HepG2 (cell line): ENCODE results near the gene EPC1. TPM values are rescaled to one million over a fixed set of nuclear protein-coding genes. Genes with fewer than 3 reads are reported as not detected.

Experiments used
- ATAC-seq: fragments of 200-7000 bp; cut with Tn5 transposase; 3 replicates; pipeline ENCODE4 v1.9.1; 2020; ENCODE audit warnings: mild to moderate bottlenecking, moderate library complexity
- BruUV-seq: library from RNA; stranded (reverse); fragments of 400-500 nt; replicated peaks from 2 replicates; lab custom pipeline; 2021; lab: Mats Ljungman, UMichigan
- CTCF ChIA-PET: fragments of 300-600 bp; formaldehyde crosslinking; extraction: SDS; loops from one replicate; lab custom pipeline; 2021; ENCODE audit warnings: low total read pairs, inconsistent platforms, low intra/inter-chr PET ratio; lab: Yijun Ruan, JAX
- POLR2A ChIA-PET: fragments of 350-600 bp; sonication (Branson Sonifier 250); formaldehyde crosslinking; loops from one replicate; lab custom pipeline; 2020; ENCODE audit warnings: antibody characterized with exemption, inconsistent platforms; lab: Yijun Ruan, JAX
- DNase-seq: peaks from one replicate; pipeline ENCODE4 v3.0.0-alpha.2; 2015; ENCODE audit warnings: low spot score
- FAIRE-seq: peaks from 3 replicates; lab custom pipeline; 2011; peaks lifted over from hg19 to GRCh38; lab: Jason Lieb, UNC
- H2AFZ ChIP-seq: one replicate; pipeline ENCODE4 v1.6.1; 2011; ENCODE audit warnings: low read length, inconsistent platforms
- H3K27ac ChIP-seq: fragments of 300-600 bp; 3 replicates; pipeline ENCODE4 v1.8.0; 2011; ENCODE audit warnings: mixed run types, mild to moderate bottlenecking, mixed read lengths, low read length, inconsistent platforms; ENCODE audit not compliant: insufficient read depth; ENCODE audit errors: extremely low read length
- H3K27me3 ChIP-seq, 2 experiments: fragments of 200-600 bp in 1 of 2; 2 replicates in 1 of 2; 3 replicates in 1 of 2; pipeline versions ENCODE4 v1.6.0 to v1.8.0; 2011; ENCODE audit warnings: low read length in 2 of 2, mild to moderate bottlenecking in 2 of 2, moderate library complexity in 2 of 2, inconsistent platforms in 1 of 2; ENCODE audit not compliant: insufficient read depth in 2 of 2, control insufficient read depth in 1 of 2
- H3K36me3 ChIP-seq, 2 experiments: fragments of 200-600 bp in 1 of 2; replicated peaks in 1 of 2; 2 replicates in 1 of 2; 3 replicates in 1 of 2; pipeline versions ENCODE4 v1.5.1 to v1.8.0; 2011; ENCODE audit warnings: low read length in 2 of 2, inconsistent platforms in 1 of 2; ENCODE audit not compliant: insufficient read depth in 2 of 2, control insufficient read depth in 1 of 2
- H3K4me1 ChIP-seq: 2 replicates; pipeline ENCODE4 v1.5.1; 2012; ENCODE audit warnings: low read length, inconsistent platforms; ENCODE audit not compliant: insufficient read depth
- H3K4me2 ChIP-seq: 2 replicates; pipeline ENCODE4 v1.6.0; 2011; ENCODE audit warnings: low read depth, low read length, inconsistent platforms
- H3K4me3 ChIP-seq, 3 experiments: fragments of 200-600 bp in 1 of 3; sonication (generic), shearing (Covaris generic) in 1 of 3; replicated peaks in 1 of 3; 2 replicates each; pipeline ENCODE4 v1.5.1; 2011 to 2016; ENCODE audit warnings: low read length in 3 of 3, inconsistent platforms in 2 of 3, low read depth in 2 of 3, mild to moderate bottlenecking in 2 of 3, control low read depth in 1 of 3, mixed read lengths in 1 of 3; ENCODE audit not compliant: insufficient read depth in 1 of 3
- H3K79me2 ChIP-seq: one replicate; pipeline ENCODE4 v1.6.1; 2011; ENCODE audit warnings: low read length, inconsistent platforms; ENCODE audit not compliant: insufficient read depth
- H3K9ac ChIP-seq: 2 replicates; pipeline ENCODE4 v1.6.0; 2011; ENCODE audit warnings: mild to moderate bottlenecking, low read depth, low read length, inconsistent platforms; ENCODE audit not compliant: insufficient read depth
- H3K9me3 ChIP-seq: 2 replicates; pipeline ENCODE4 v1.5.1; 2012; ENCODE audit warnings: mild to moderate bottlenecking, low read length
- H4K20me1 ChIP-seq: 2 replicates; pipeline ENCODE4 v1.6.0; 2011; ENCODE audit warnings: inconsistent platforms, mild to moderate bottlenecking, low read length, moderate library complexity; ENCODE audit not compliant: insufficient read depth
- MNT ChIP-seq: fragments of 450-650 bp; IDR thresholded peaks from 2 replicates; pipeline ENCODE4 v1.6.1; 2016
- ZBTB44 ChIP-seq: sonication (generic); formaldehyde crosslinking; IDR thresholded peaks from 2 replicates; pipeline ENCODE4 v1.4.0; 2020; ENCODE audit warnings: missing genetic modification reagents
- ZNF616 ChIP-seq: sonication (generic); formaldehyde crosslinking; IDR thresholded peaks from 2 replicates; pipeline ENCODE4 v1.5.0; 2020; ENCODE audit warnings: low read depth, mild to moderate bottlenecking, missing genetic modification reagents
- ZNF646 ChIP-seq: sonication (generic); formaldehyde crosslinking; IDR thresholded peaks from 2 replicates; pipeline ENCODE4 v1.9.0; 2021; ENCODE audit warnings: mild to moderate bottlenecking, missing genetic modification reagents
- WGBS: methylation state at CpG from one replicate; pipeline ENCODE4 v1.1.6; 2017; ENCODE audit warnings: low lambda C conversion rate; 5-methylcytosine and 5-hydroxymethylcytosine counted together
- in situ Hi-C: cut with HindIII; loops from 2 replicates; pipeline ENCODE4 v1.10.0; 2017; ENCODE audit warnings: low pct_unique_long_range_greater_than_20kb; ENCODE audit not compliant: extremely low pct_ligation_motif_present
- intact Hi-C: fragments of 100-400 bp; cut with micrococcal nuclease; formaldehyde crosslinking; loops from one replicate; pipeline ENCODE4 v1.10.0; 2022; ENCODE audit not compliant: unreplicated experiment
- polyA plus RNA-seq, 8 experiments: library from polyadenylated mRNA; depleted of rRNA in 3 of 8; stranded (reverse) in 7 of 8; unstranded in 1 of 8; fragments of >200 nt; fragmentation: Illumina TruSeq in 4 of 8; extraction: Trizol in 4 of 8; gene quantifications; 2 replicates each; pipeline versions ENCODE4 v1.2.1 to v1.2.3, GENCODE V29; 2011 to 2016; ENCODE audit warnings: low read depth in 4 of 8, missing spikeins in 1 of 8, mixed read lengths in 1 of 8; ENCODE audit not compliant: insufficient read depth in 1 of 8
- total RNA-seq, 5 experiments: library from RNA; depleted of rRNA; stranded (reverse); fragments of >200 nt; fragmentation: Illumina TruSeq; extraction: Trizol; gene quantifications; 2 replicates each; pipeline ENCODE4 v1.2.3, GENCODE V29; 2016; ENCODE audit warnings: low read depth in 1 of 5

EPC1 gene
- total and polyA plus RNA-seq, 2 of the 13 experiments (the other 11 are each of a cell fraction or from before 2014, with no cell fraction given) = 28.7 to 44.2 TPM

- no peak for DNase-seq
- BruUV-seq = no TSS peak
- POLR2A ChIA-PET = no interaction called here
Measured at GRCh38 chr10:32379950-32380551, 33.1 kb upstream of the EPC1 start.

More at GRCh38 chr10:32379950-32380551, 33.1 kb upstream of the EPC1 start:
- peak overlapping the region; percentile 85 for H3K4me2 ChIP-seq
- H3K9ac ChIP-seq = no peak overlapping the region
- no peaks in the 10 kb centered on the region for H3K9me3 ChIP-seq
- H3K4me3 ChIP-seq = peak overlapping the region; percentile 64 to 94 (median 76); a peak in 4 of 6 replicates
- no peaks in the 10 kb centered on the region for H3K36me3 ChIP-seq
- peaks cover 37% of the 10 kb centered on the region for H3K4me1 ChIP-seq
- FAIRE-seq (no peak), ATAC-seq (peak; percentile 6)
- in situ Hi-C loops (no loop called here), intact Hi-C loops (loop anchor here (2.0 to 5.0 kb wide), 2 partner anchors 67 to 603 kb away; partner anchors contain the start of gene CCDC7)
- peaks cover 10% of the 10 kb centered on the region; the same call in 1 of the 2 replicates for H4K20me1 ChIP-seq
- peak overlapping the region; percentile 64 for H2AFZ ChIP-seq
- TF ChIP-seq ZNF616 = no peak
- TF ChIP-seq ZNF646 (CRISPR knock-in tag) = peak; percentile 68; the same call in 1 of the 2 replicates
- 0 out of 2 replicates have a peak, but pooled peaks have one; percentile 11 for TF ChIP-seq MNT
- TF ChIP-seq ZBTB44 (CRISPR knock-in tag) = no peak
- WGBS = 2% methylated on average over 7 of the region's 7 CpGs
- peaks cover 36% of the 10 kb centered on the region for H3K79me2 ChIP-seq
- CTCF ChIA-PET = no interaction called here
- H3K27me3 ChIP-seq = no peaks in the 10 kb centered on the region; a peak in 1 of 5 replicates
- no peak overlapping the region for H3K27ac ChIP-seq
